HepG2 (cell line): ENCODE measurements around the gene PTEN. TPM values are rescaled to one million over a fixed set of nuclear protein-coding genes. Genes with fewer than 3 reads are reported as not detected.

ENCODE experiments used
- ATF5 ChIP-seq: sonication (generic); formaldehyde crosslinking; IDR thresholded peaks from 2 replicates; pipeline ENCODE4 v1.4.0; 2020; ENCODE audit warnings: mild to moderate bottlenecking, low read depth, missing genetic modification reagents
- CEBPZ ChIP-seq: IDR thresholded peaks from 2 replicates; pipeline ENCODE4 v1.6.1; 2012; ENCODE audit warnings: low read length, improper control_type of control experiment
- EP300 ChIP-seq, 3 experiments: sonication (generic) in 1 of 3; formaldehyde crosslinking in 1 of 3; IDR thresholded peaks; 2 replicates each; pipeline versions ENCODE4 v1.5.1 to v1.6.1; 2011 to 2020; ENCODE audit warnings: low read depth in 2 of 3, low read length in 2 of 3, borderline replicate concordance in 1 of 3, improper control_type of control experiment in 1 of 3, mild to moderate bottlenecking in 1 of 3, missing genetic modification reagents in 1 of 3, moderate library complexity in 1 of 3
- FOXM1 ChIP-seq: sonication (generic); formaldehyde crosslinking; IDR thresholded peaks from 2 replicates; pipeline ENCODE4 v1.5.0; 2020; ENCODE audit warnings: missing genetic modification reagents
- HNF4G ChIP-seq, 2 experiments: sonication (generic) in 1 of 2; formaldehyde crosslinking in 1 of 2; IDR thresholded peaks; 2 replicates each; pipeline versions ENCODE4 v1.4.0 to v1.6.1; 2011 to 2020; ENCODE audit warnings: borderline replicate concordance in 2 of 2, low read depth in 2 of 2, mild to moderate bottlenecking in 2 of 2, low read length in 1 of 2, missing genetic modification reagents in 1 of 2, moderate library complexity in 1 of 2
- IRX3 ChIP-seq: sonication (generic); formaldehyde crosslinking; IDR thresholded peaks from 2 replicates; pipeline ENCODE4 v1.8.1; 2023; ENCODE audit warnings: mild to moderate bottlenecking, low read depth, missing genetic modification reagents, borderline replicate concordance
- MTF2 ChIP-seq: sonication (generic); formaldehyde crosslinking; IDR thresholded peaks from 2 replicates; pipeline ENCODE4 v1.5.0; 2020; ENCODE audit warnings: missing genetic modification reagents, borderline replicate concordance
- NR2C2 ChIP-seq: sonication (generic); formaldehyde crosslinking; IDR thresholded peaks from 2 replicates; pipeline ENCODE4 v1.4.0; 2020; ENCODE audit warnings: missing genetic modification reagents, mild to moderate bottlenecking, moderate library complexity, borderline replicate concordance
- NR2F6 ChIP-seq, 2 experiments: IDR thresholded peaks; 2 replicates each; pipeline ENCODE4 v1.6.1; 2016; ENCODE audit warnings: antibody characterized with exemption in 1 of 2, mild to moderate bottlenecking in 1 of 2
- POGZ ChIP-seq: sonication (generic); formaldehyde crosslinking; IDR thresholded peaks from 2 replicates; pipeline ENCODE4 v1.4.0; 2020; ENCODE audit warnings: mild to moderate bottlenecking, missing genetic modification reagents
- U2AF2 ChIP-seq: fragments of 200-400 bp; formaldehyde crosslinking; IDR thresholded peaks from 2 replicates; pipeline ENCODE4 v1.6.1; 2017; ENCODE audit warnings: low read depth, mild to moderate bottlenecking, low read length
- ZBTB3 ChIP-seq: sonication (generic); formaldehyde crosslinking; IDR thresholded peaks from 2 replicates; pipeline ENCODE4 v1.4.0; 2020; ENCODE audit warnings: low read depth, mild to moderate bottlenecking, moderate library complexity, missing genetic modification reagents, borderline replicate concordance
- ZHX1 ChIP-seq: sonication (generic); formaldehyde crosslinking; IDR thresholded peaks from 2 replicates; pipeline ENCODE4 v1.8.1; 2022; ENCODE audit warnings: low read depth, mild to moderate bottlenecking, missing genetic modification reagents
- ZNF550 ChIP-seq: sonication (generic); formaldehyde crosslinking; IDR thresholded peaks from 2 replicates; pipeline ENCODE4 v1.4.0; 2020; ENCODE audit warnings: mild to moderate bottlenecking, missing genetic modification reagents, borderline replicate concordance
- ZNF572 ChIP-seq: sonication (generic); formaldehyde crosslinking; IDR thresholded peaks from 2 replicates; pipeline ENCODE4 v1.5.1; 2020; ENCODE audit warnings: mild to moderate bottlenecking, missing genetic modification reagents
- ZNF784 ChIP-seq: sonication (generic); formaldehyde crosslinking; IDR thresholded peaks from 2 replicates; pipeline ENCODE4 v1.5.1; 2020; ENCODE audit warnings: missing genetic modification reagents, mild to moderate bottlenecking, borderline replicate concordance
- polyA plus RNA-seq, 8 experiments: library from polyadenylated mRNA; depleted of rRNA in 3 of 8; stranded (reverse) in 7 of 8; unstranded in 1 of 8; fragments of >200 nt; fragmentation: Illumina TruSeq in 4 of 8; extraction: Trizol in 4 of 8; gene quantifications; 2 replicates each; pipeline versions ENCODE4 v1.2.1 to v1.2.3, GENCODE V29; 2011 to 2016; ENCODE audit warnings: low read depth in 4 of 8, missing spikeins in 1 of 8, mixed read lengths in 1 of 8; ENCODE audit not compliant: insufficient read depth in 1 of 8
- total RNA-seq, 5 experiments: library from RNA; depleted of rRNA; stranded (reverse); fragments of >200 nt; fragmentation: Illumina TruSeq; extraction: Trizol; gene quantifications; 2 replicates each; pipeline ENCODE4 v1.2.3, GENCODE V29; 2016; ENCODE audit warnings: low read depth in 1 of 5

PTEN gene
- total and polyA plus RNA-seq, 2 of the 13 experiments (the other 11 are each of a cell fraction or from before 2014, with no cell fraction given) = 30.3 to 61.3 TPM

DNA sequence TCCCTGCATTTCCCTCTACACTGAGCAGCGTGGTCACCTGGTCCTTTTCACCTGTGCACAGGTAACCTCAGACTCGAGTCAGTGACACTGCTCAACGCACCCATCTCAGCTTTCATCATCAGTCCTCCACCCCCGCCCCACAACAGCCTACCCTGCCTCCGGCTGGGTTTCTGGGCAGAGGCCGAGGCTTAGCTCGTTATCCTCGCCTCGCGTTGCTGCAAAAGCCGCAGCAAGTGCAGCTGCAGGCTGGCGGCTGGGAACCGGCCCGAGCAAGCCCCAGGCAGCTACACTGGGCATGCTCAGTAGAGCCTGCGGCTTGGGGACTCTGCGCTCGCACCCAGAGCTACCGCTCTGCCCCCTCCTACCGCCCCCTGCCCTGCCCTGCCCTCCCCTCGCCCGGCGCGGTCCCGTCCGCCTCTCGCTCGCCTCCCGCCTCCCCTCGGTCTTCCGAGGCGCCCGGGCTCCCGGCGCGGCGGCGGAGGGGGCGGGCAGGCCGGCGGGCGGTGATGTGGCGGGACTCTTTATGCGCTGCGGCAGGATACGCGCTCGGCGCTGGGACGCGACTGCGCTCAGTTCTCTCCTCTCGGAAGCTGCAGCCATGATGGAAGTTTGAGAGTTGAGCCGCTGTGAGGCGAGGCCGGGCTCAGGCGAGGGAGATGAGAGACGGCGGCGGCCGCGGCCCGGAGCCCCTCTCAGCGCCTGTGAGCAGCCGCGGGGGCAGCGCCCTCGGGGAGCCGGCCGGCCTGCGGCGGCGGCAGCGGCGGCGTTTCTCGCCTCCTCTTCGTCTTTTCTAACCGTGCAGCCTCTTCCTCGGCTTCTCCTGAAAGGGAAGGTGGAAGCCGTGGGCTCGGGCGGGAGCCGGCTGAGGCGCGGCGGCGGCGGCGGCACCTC lies at the start of gene PTEN, which contains the start of gene KLLN (continued):
- TF ChIP-seq ZHX1 (CRISPR knock-in tag) (peak; percentile 93), IRX3 (CRISPR knock-in tag) (peak; percentile 86; the same call in 1 of the 2 replicates), ZNF572 (CRISPR knock-in tag) (no peak), ATF5 (CRISPR knock-in tag) (no peak; the same call in 1 of the 2 replicates), ZBTB3 (0 out of 2 replicates have a peak, but pooled peaks have one; percentile 61), MTF2 (CRISPR knock-in tag) (no peak), ZNF550 (CRISPR knock-in tag) (no peak), CEBPZ (no peak), U2AF2 (no peak), POGZ (peak; percentile 92), ZNF784 (peak; percentile 63; the same call in 1 of the 2 replicates), NR2F6 (IDR thresholded peaks at IDR 0.05) (no peak), NR2F6 (CRISPR knock-in tag; IDR thresholded peaks at IDR 0.05) (peak; percentile 28; the same call in 1 of the 2 replicates), EP300 (IDR thresholded peaks at IDR 0.05; ENCODE audit: low read depth in 2 of 2, low read length in 2 of 2) (peak in 1 of 2 experiments; percentile 50; a peak in 1 of 4 replicates), EP300 (CRISPR knock-in tag; IDR thresholded peaks at IDR 0.05; ENCODE audit: borderline replicate concordance) (peak; percentile 51; the same call in 1 of the 2 replicates), HNF4G (IDR thresholded peaks at IDR 0.05; ENCODE audit: borderline replicate concordance, low read depth, low read length) (peak; percentile 39; the same call in 1 of the 2 replicates), HNF4G (CRISPR knock-in tag; IDR thresholded peaks at IDR 0.05; ENCODE audit: borderline replicate concordance, low read depth) (no peak; the same call in 1 of the 2 replicates), FOXM1 (no peak), NR2C2 (CRISPR knock-in tag) (peak; percentile 74)
